ENCODE results near the gene RNF224.
A peak's percentile ranks its signal among the peaks of the same experiment; 100 is the strongest.
"Not testable (repeated sequence)": the region's sequence is repeated elsewhere in the genome, so short reads cannot be mapped to it uniquely, and the experiment has no call there.

- TF ChIP-seq EZH2 (IDR thresholded peaks at IDR 0.05; ENCODE audit: low read length), result not testable (repeated sequence)
- peak in 1 of 3 experiments; percentile 37 for TF ChIP-seq CTCF (optimal IDR thresholded peaks at IDR 0.05 in 1 of 3, IDR thresholded peaks at IDR 0.05 in 1 of 3, conservative IDR thresholded peaks at IDR 0.05 in 1 of 3; ENCODE audit: extremely low read depth in 1 of 3, insufficient read depth in 2 of 3, low read length in 3 of 3)
These were observed 35.0 kb downstream of the RNF224 start for GRCh38 chr9:137262173-137262908.
